Measurements from ENCODE around the gene SERPINB6. TPM values are rescaled to one million over a fixed set of nuclear protein-coding genes. Genes with fewer than 3 reads are reported as not detected.
A peak's percentile ranks its signal among the peaks of the same experiment; 100 is the strongest.
"Not testable (repeated sequence)": the region's sequence is repeated elsewhere in the genome, so short reads cannot be mapped to it uniquely, and the experiment has no call there.

The SERPINB6 gene
- total RNA-seq, 2 donors from 2014 or later: 11.1 to 78.4 TPM

DNA sequence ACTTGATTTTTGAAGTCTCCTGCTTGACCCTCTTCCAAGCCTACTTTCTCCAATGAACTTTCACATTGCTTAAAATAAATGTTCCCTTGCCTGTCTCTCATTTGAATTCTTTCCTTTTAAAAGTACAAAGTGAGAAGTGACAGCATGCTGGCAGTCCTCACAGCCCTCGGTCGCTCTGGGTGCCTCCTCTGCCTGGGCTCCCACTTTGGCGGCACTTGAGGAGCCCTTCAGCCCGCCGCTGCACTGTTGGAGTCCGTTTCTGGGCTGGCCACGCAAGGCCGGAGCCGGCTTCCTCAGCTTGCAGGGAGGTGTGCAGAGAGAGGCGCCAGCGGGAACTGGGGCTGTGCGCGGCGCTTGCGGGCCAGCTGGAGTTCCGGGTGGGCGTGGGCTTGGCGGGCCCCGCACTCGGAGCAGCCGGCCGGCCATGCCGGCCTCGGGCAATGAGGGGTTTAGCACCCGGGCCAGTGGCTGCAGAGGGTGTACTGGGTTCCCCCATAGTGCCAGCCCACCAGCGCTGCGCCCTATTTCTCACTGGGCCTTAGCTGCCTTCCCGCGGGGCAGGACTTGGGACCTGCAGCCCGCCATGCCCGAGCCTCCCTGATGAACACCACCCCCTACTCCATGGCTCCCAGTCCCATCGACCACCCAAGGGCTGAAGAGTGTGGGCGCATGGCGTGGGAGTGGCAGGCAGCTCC is 31.9 kb downstream of the SERPINB6 start:
- DNase-seq (ENCODE audit: low spot score in 2 of 2) (peak in 1 of 2 donors; percentile 55), ATAC-seq (no peak)
- Mint-ChIP-seq H3K27ac (peak overlapping the region; percentile 85 to 97), H3K9me3 (peaks cover 12 to 27% of the 10 kb centered on the region in 2 donors), H3K36me3 (peaks cover 32 to 57% of the 10 kb centered on the region in 2 donors)

DNA sequence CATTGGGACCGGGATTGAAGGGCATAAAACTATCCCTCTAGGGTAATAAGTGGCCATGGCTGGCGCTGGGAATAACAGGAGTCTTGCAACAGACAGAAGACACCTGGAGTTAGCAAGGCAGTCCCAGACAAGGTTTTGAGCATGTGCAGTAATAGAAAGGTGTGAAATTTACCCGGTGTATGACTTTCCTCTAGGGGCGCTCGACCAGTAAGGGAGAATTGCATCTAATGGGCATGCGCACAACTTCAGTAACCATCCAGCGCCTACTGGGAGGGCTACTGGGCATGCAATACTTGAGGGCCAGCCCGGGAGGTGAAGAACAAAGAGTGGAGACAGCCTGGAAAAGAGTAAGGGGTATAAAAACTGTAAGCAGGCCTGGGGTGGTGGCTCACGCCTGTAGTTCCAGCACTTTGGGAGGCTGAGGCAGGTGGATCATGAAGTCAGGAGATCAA is 32.7 kb downstream of the SERPINB6 start:
- H3K9me3 Mint-ChIP-seq: peaks cover 12 to 27% of the 10 kb centered on the region in 2 donors
- DNase-seq (ENCODE audit: low spot score in 2 of 2) (peak in 1 of 2 donors; percentile 44), ATAC-seq (no peak)
- peak overlapping the region in 1 of 2 donors; percentile 94 for H3K27ac Mint-ChIP-seq
- peaks cover 32 to 57% of the 10 kb centered on the region in 2 donors for H3K36me3 Mint-ChIP-seq

DNA sequence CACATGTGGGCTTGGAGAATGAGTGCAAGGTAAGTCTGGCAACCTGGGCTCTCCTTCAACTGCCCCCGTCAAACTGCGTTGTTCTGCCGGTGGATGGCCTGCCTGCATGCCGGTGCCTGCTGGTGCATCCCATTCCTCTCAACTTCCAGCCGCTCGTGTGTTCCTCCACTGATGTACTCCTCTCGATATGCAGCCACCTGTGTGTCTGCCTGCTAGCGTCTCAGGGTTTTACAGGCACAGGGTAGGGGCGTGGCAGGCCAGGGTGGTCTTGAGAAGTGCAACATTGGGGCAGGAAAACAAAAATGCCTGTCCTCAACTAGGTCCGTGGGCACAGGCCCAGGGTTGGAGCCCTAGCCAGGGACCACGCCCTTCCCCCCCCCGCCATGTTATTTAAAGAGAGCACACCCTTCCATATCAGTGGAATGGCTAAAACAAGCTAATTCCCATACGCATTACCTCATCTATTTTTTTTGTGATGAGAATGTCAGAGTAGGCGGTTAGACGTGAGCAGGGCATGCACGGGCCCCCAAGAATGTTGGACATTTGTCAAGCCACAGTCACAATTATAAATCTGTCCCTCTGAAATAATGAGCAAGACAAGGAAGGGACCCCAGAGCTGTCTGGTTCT is 33.2 kb downstream of the SERPINB6 start:
- Mint-ChIP-seq H3K27ac (peak overlapping the region; percentile 94 to 98), H3K9me3 (peaks cover 12 to 27% of the 10 kb centered on the region in 2 donors), H3K36me3 (peaks cover 32 to 55% of the 10 kb centered on the region in 2 donors)
- DNase-seq (ENCODE audit: low spot score in 2 of 2) (peak in 1 of 2 donors; percentile 51), ATAC-seq (no peak)

DNA sequence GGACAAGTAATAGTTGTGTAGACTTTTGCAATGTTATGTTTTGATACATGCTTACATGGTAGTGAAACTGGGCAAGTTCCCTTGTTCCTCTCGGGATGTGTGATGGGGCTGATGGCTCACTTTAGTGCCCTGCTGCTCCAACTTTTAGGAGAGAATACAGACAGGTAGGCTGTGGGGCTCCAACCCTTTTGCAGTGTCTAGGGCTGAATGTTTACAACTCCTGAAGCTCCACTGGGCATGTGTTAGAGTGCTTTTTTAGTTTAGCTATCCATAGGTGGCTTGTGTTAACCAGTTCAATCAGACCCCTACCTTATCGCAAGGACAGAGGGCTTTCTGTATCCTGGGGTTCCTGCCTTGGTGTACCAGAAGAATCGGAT is 33.8 kb downstream of the SERPINB6 start:
- Mint-ChIP-seq H3K27ac (peak overlapping the region; percentile 94 to 98), H3K36me3 (peaks cover 32 to 50% of the 10 kb centered on the region in 2 donors), H3K9me3 (peaks cover 12 to 27% of the 10 kb centered on the region in 2 donors)
- ATAC-seq (no peak), DNase-seq (ENCODE audit: low spot score in 2 of 2) (no peak)

DNA sequence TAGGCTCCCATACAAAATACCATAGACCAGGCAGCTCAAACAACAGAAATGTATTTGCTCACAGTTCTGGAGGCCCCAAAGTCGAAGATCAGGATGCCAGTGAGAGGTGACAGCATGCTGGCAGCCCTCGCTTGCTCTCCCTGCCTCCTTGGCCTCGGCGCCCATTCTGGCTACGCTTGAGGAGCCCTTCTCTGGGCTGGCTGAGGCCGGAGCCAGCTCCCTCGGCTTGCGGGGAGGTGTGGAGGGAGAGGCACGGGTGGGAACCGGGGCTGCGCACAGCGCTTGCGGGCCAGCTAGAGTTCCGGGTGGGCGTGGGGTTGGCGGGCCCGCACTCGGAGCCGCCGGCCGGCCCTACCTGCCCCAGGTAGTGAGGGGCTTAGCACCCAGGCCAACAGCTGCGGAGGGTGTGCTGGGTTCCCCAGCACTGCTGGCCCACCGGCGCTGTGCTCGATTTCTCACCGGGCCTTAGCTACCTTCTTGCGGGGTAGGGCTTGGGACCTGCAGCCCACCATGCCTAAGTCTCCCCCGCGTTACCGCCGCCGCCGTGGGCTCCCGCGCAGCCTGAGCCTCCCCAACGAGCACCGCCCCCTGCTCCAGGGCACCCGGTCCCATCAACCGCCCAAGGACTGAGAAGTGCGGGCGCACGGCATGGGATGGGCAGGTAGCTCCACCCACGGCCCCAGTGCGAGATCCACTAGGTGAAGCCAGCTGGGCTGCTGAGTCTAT is 35.6 kb downstream of the SERPINB6 start:
- DNase-seq (ENCODE audit: low spot score in 2 of 2): peak in 1 of 2 donors; percentile 53

DNA sequence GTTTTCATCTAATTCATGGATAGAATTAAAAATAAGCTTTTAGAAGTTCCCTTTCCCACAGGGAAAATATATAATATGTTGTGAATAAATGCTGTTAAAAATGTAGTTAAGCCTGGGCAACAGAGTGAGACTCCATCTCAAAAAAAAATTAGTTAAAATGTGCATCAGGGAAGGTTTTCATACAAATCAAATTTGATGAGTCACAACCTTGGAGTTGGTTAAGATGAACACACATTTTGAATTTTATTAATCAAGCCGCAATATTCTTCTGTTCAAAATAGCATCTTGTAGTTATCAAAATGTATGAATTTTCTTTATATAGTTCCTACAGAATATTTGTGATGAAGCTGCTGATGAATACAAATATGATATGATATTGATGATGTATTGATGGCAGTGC is 37.3 kb downstream of the SERPINB6 start:
- no peak overlapping the region for H3K27ac Mint-ChIP-seq
- ATAC-seq: no peak
- no peak for DNase-seq (ENCODE audit: low spot score in 2 of 2)
- H3K9me3 Mint-ChIP-seq: peaks cover 12 to 20% of the 10 kb centered on the region in 2 donors
- H3K36me3 Mint-ChIP-seq: peaks cover 26 to 30% of the 10 kb centered on the region in 2 donors

More for the DNA sequence above, 35.6 kb downstream of the SERPINB6 start:
- Mint-ChIP-seq H3K9me3 (peaks cover 12 to 20% of the 10 kb centered on the region in 2 donors), H3K27ac (no peak overlapping the region), H3K36me3 (peaks cover 32 to 37% of the 10 kb centered on the region in 2 donors)
- ATAC-seq: no peak

DNA sequence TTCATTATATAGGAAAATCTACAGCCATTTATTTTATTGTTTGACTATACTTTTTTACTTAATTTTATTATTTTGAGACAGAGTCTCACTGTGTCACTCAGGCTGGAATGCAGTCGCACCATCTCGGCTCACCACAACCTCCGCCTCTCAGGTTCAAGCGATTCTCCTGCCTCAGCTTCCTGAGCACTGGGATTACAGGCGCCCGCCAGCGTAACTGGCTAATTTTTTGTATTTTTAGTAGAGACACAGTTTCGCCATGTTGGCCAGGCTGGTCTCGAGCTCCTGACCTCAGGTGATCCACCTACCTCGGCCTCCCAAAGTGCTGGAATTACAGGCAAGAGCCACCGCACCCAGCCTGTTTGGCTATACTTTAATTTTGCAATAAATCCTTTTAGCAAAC is 38.5 kb downstream of the SERPINB6 start:
- not testable (repeated sequence) for H3K27ac Mint-ChIP-seq, ATAC-seq
- DNase-seq (ENCODE audit: low spot score in 2 of 2): peak in 1 of 2 donors; percentile 23
- Mint-ChIP-seq H3K9me3 (peaks cover 12 to 18% of the 10 kb centered on the region in 2 donors), H3K36me3 (peaks cover 24 to 28% of the 10 kb centered on the region in 2 donors)

DNA sequence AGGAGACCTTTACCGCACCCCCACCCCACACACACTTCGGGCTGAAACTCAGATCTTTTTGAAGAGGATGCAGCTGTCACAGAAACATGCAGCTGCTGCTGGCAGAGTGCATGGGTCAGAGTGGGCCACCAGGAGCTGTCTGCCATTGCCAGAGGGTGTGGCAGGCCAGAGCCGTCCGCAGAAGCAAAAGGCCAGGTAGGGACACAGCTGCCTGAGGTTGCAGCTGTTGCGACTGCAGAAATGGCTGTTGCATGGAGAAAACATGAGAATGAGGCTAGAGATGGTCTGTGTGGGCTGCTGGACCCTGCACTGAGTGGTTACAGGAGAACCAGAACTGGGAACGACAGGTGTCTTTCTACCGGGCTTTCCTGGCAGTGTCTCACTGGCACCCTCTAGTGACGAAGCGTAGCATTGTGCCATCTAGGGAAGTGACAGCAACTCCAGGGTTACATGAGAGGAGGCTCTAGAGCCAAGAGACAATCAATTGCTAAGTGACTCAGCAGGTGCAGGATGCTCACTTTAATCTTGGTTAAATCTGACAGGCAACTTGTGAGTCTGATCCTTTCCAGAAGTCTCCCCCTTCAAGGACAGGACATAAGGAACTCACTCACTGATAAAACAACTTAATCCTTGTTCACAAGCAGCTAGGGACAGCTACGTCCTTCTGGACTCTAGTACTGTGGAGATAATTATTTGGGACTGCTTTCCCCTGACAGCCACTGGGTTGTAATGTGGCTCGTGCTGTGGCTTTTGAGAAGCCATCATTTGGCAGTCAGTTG is 39.2 kb downstream of the SERPINB6 start:
- DNase-seq (ENCODE audit: low spot score in 2 of 2): peak; percentile 87 to 88
- ATAC-seq: peak; percentile 79 to 89
- Mint-ChIP-seq H3K9me3 (peaks cover 11 to 18% of the 10 kb centered on the region in 2 donors), H3K27ac (peak overlapping the region in 1 of 2 donors; percentile 23), H3K36me3 (peaks cover 18 to 21% of the 10 kb centered on the region in 2 donors)

DNA sequence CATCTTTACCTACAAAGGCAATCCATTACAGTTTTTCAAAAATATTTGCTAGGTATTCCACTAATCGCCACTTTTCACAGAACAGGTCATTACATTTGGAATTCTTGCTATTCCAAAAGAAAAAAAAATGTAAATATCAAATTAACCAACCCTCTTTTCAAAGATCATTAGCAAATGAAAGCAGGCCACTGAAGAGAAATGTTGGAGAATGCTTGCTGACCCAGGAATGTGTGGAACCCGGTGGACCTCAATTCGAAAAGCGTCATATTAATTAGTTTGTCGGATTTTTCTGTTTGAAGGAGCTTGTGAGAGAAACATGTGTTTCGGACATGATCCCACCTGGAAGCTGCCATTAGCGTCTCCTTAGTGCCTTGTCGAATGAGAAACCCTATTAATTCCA is 40.3 kb downstream of the SERPINB6 start:
- no peak for ATAC-seq
- Mint-ChIP-seq H3K9me3 (peaks cover 0 to 7% of the 10 kb centered on the region in 2 donors), H3K36me3 (peaks cover 7 to 10% of the 10 kb centered on the region in 2 donors), H3K27ac (no peak overlapping the region)
- peak in 1 of 2 donors; percentile 11 for DNase-seq (ENCODE audit: low spot score in 2 of 2)

DNA sequence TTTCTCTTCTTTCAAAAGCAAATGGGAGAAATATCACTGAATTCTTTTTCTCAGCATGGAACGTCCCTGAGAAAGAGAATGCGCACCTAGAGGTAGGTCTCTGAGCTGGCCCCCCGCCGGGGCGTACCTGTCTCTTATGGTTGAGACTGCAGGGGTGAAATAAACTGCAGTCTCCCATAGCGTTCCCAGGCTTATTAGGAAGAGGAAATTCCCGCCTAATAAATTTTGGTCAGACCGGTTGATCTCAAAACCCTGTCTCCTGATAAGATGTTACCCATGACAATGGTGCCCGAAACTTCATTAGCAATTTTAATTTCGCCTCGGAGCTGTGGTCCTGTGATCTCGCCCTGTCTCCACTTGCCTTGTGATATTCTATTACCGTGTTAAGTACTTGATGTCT is 43.4 kb downstream of the SERPINB6 start:
- DNase-seq (ENCODE audit: low spot score in 2 of 2): peak in 1 of 2 donors; percentile 21
- not testable (repeated sequence) for ATAC-seq

DNA sequence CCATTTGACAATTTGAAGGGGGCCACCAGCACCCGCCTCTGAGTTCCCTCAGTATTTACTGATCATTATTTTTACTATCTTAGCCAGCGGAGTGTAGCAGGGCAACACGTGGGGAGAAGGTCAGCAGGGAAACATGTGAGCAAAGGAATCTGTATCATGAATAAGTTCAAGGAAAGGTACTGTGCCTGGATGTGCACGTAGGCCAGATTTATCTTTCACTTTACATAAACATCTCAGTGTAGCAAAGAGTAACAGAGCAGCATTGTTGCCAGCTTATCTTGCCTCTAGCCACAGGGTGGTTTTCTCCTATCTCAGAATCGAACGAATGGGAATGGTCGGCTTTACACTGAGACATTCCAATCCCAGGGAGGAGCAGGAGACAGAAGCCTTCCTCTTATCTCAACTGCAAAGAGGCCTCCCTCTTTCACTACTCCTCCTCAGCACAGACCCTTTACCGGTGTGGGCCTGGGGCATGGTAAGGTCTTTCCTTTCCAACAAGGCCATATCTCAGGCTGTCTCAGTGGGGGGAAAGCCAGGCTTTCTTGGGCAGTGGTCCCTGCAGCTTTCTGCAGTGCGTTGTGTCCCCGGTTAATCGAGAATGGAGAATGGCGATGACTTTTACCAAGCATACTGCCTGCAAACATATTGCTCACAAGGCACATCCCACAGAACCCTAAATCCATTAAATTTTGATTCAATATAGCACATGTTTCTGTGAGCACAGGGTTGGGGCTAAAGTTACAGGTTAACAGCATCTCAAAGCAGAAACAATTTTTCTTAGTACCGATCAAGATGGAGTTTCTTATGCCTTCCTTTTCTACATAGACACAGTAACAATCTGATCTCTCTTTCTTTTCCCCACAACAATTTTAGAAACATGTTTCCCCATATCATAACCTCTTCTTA is 45.3 kb downstream of the SERPINB6 start:
- DNase-seq (ENCODE audit: low spot score in 2 of 2): peak in 1 of 2 donors; percentile 11
- ATAC-seq, H3K9me3 Mint-ChIP-seq, H3K36me3 Mint-ChIP-seq, H3K27ac Mint-ChIP-seq: not testable (repeated sequence)

More for the DNA sequence above, 43.4 kb downstream of the SERPINB6 start:
- not testable (repeated sequence) for H3K9me3 Mint-ChIP-seq, H3K27ac Mint-ChIP-seq, H3K36me3 Mint-ChIP-seq

DNA sequence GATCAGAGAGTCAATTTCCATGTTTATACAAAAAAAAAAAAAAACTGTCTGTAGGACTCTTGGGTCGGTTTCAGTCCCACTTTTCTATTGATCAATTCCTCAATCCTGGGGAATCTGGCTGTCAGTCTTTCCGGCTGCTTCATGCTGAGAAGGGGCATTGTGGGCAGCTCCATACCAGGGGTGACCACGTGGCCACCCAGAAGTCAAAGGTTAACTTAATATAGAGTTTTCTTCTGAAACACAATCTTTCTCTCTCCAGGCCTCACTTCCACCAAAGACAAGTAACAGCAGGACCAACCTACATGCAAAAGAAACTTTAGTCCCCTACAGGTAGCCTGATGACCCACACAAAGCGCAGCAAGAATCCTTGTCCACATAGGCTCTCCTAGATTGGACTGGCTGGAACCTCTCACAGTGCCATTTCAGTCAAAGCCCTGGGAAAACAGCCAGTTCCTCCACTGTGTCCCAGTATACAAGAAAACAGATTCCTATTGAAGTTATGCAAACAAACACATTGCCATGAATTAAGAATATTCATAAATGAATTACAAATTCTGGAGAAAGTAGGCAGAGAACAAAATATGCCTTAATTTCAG is 49.7 kb downstream of the SERPINB6 start:
- Mint-ChIP-seq H3K27ac (no peak overlapping the region), H3K9me3 (peaks cover 0 to 6% of the 10 kb centered on the region in 2 donors), H3K36me3 (peaks cover 0 to 8% of the 10 kb centered on the region in 2 donors)
- ATAC-seq (no peak), DNase-seq (ENCODE audit: low spot score in 2 of 2) (no peak)

DNA sequence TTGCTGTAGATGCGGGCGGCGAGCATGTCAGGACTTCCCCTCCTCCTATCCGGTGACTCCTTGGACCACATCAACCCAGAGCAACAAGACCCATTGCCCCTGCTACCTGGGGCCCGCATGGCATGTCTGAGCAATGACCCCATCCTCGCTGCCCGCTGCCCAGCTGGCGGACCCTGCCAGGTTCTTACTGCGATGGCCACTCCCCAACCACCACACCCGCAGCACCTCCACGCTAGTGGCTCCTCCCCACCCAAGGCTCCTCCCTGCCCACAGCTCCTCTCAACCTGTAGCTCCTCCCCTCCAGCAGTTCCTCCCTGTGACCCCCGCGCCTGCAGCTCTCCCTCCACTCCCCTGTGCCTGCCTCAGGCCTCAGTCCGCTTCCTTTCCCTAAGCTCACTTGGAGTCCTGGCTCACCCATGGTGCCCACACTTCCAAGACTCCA is 50.7 kb downstream of the SERPINB6 start:
- DNase-seq (ENCODE audit: low spot score in 2 of 2) (no peak), ATAC-seq (no peak)
- Mint-ChIP-seq H3K36me3 (peaks cover 0 to 8% of the 10 kb centered on the region in 2 donors), H3K27ac (peak overlapping the region in 1 of 2 donors; percentile 6), H3K9me3 (peaks cover 0 to 6% of the 10 kb centered on the region in 2 donors)

DNA sequence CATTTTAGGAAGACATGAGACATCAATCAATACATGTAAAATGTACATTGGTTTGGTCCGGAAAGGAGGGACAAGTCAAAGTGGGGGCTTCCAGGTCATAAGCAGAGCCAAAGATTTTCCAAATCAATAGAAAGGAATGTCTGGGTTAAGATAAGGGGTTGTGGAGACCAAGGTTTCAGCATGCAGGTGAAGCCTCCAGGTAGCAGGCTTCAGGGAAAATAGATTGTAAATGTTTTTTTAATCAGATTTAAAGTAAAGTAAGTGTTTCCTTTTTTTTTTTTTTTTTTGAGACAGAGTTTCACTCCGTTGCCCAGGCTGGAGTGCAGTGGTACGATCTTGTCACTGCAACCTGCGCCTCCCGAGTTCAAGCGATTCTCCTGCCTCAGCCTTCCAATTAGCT is 51.5 kb downstream of the SERPINB6 start:
- peaks cover 0 to 8% of the 10 kb centered on the region in 2 donors for H3K36me3 Mint-ChIP-seq
- no peak for DNase-seq (ENCODE audit: low spot score in 2 of 2)
- H3K9me3 Mint-ChIP-seq: peaks cover 0 to 6% of the 10 kb centered on the region in 2 donors
- no peak for ATAC-seq
- peak overlapping the region in 1 of 2 donors; percentile 2 for H3K27ac Mint-ChIP-seq

DNA sequence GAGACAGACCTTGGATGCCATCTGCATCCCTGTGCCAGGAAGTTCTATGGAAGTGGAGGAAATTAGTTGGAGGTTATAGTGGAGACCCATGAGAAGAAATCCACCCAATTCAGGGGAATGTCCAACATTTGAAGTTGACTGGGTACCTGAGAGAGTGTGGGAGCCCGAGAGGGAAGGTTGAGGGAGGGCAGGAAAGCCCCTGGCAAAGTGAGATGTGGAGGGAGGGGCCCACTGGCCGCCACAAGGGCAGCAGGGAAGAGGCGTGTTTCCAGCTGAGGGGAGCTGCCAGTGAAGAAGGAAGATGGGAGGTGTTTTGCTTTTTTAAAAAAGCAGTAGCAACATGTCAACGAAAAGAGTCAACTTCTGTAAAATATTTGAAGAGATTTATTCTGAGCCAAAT is 52.0 kb downstream of the SERPINB6 start:
- Mint-ChIP-seq H3K36me3 (peaks cover 0 to 8% of the 10 kb centered on the region in 2 donors), H3K27ac (peak overlapping the region; percentile 2 to 10), H3K9me3 (peaks cover 0 to 6% of the 10 kb centered on the region in 2 donors)
- DNase-seq (ENCODE audit: low spot score in 2 of 2) (no peak), ATAC-seq (no peak)

Data from activated naive CD4-positive, alpha-beta T cell treated with anti-CD3 and anti-CD28 coated beads, Interleukin-2, amount 50 U/mL, for 72 hours (primary cell).